H54 (cell line): ENCODE results near the gene RNF138.
"Not testable (repeated sequence)": the region's sequence is repeated elsewhere in the genome, so short reads cannot be mapped to it uniquely, and the experiment has no call there.

Source experiments
- DNase-seq: peaks from one replicate; pipeline ENCODE4 v3.0.0; 2011; ENCODE audit warnings: low spot score, mixed read lengths; ENCODE audit not compliant: insufficient read length
- FAIRE-seq: peaks from 3 replicates; lab custom pipeline; 2011; peaks lifted over from hg19 to GRCh38; lab: Jason Lieb, UNC
- POLR2A ChIP-seq: IDR thresholded peaks from 2 replicates; pipeline ENCODE4 v1.6.1; 2011; ENCODE audit warnings: low read depth, mild to moderate bottlenecking, low read length

The RNF138 gene

GRCh38 chr18:32086881-32087280 is 4.8 kb upstream of the RNF138 start:
- FAIRE-seq, result no peak
- DNase-seq, result no peak
- TF ChIP-seq POLR2A, result no peak

DNA sequence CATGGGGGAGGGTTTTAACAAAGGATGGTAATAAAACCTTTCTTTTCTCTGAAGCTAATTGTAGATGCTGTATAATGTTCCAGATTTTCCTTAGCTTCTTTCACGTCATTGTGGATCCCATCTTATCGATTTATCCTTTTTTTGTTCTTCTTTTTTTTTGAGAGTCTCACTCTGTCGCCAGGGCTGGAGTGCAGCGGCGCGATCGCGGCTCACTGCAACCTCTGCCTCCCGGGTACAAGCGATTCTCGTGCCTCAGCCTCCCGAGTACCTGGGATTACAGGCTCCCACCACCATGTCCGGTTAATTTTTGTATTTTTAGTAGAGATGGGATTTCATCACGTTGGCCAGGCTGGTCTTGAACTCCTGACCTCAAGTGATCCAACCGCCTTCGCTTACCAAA is 843 bp upstream of the RNF138 start:
- DNase-seq, FAIRE-seq: not testable (repeated sequence)

DNA sequence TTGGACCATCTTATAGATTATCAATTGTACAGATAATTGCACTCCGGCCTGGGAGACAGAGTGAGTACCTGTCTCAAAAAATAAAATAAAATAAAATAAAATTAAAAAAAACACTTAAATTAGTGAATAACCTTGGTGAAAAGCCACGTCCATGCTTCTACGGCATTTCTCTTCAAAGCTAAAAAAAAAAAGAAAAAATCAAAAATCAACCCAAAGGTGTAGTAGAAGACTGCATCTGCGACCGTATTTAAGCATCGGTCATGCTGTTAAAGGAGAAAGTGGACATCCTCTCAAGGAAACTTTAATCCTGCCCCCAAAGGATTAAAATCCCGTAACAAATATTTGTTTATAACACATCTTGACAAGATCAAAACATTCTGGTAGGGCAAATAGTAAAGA is 350 bp upstream of the RNF138 start:
- no peak for DNase-seq
- no peak for FAIRE-seq
- no peak for TF ChIP-seq POLR2A

DNA sequence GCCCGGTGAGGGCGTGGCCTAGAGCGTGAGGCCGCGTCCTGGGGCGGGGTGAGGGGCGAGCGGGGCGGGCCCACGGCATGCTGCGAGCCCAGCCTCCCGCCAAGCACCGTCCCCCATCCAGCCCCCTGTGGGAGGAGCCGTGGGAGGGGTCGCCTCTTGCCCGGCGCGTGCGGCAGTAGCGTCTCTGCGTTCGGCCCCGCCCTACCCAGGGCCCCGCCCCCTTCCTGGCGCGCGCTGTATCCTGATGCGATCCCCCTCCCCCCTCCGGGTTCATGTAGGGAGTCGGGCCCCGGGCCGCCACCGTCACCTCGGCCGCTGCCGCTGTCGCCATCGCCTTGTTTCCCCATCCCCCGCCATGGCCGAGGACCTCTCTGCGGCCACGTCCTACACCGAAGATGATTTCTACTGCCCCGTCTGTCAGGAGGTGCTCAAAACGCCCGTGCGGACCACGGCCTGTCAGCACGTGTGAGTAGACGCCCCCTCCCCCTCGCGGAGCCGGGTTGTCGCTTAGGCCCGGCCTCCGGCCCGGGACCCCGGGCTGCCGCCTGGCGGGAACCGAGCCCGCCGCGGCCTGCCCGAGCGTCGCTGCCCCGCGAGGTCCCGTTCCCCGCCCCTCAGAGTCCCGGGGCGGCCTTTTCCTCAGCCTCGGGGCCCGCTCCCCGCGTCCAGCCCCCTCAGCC is 888 bp downstream of the RNF138 start:
- DNase-seq (peak; percentile 77), FAIRE-seq (peak; percentile 58)
- TF ChIP-seq POLR2A, result peak; percentile 78

- no peak for TF ChIP-seq POLR2A
- FAIRE-seq (no peak), DNase-seq (peak; percentile 7)
These were observed 1.4 kb downstream of the RNF138 start for GRCh38 chr18:32093102-32093511.

DNA sequence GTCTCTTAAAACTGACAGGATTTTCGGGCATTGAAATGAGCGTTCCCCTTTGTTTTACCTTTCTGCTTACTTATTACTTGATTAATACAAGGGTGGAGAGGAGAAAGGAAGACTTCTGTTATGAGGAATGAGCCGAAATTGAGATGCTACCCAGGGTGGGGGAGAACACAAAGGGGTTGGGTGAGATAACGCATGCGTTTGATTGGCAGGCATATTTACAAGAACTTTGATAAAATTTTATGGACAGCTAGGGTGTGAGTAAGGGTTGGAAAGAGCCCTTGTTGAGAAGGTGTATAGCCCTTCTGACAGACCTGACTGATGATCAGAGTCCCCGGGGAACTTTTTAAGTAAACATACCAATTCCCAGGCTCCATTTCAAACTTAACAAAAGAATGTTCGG is 1.8 kb downstream of the RNF138 start:
- no peak for DNase-seq
- no peak for TF ChIP-seq POLR2A
- FAIRE-seq, result no peak

DNA sequence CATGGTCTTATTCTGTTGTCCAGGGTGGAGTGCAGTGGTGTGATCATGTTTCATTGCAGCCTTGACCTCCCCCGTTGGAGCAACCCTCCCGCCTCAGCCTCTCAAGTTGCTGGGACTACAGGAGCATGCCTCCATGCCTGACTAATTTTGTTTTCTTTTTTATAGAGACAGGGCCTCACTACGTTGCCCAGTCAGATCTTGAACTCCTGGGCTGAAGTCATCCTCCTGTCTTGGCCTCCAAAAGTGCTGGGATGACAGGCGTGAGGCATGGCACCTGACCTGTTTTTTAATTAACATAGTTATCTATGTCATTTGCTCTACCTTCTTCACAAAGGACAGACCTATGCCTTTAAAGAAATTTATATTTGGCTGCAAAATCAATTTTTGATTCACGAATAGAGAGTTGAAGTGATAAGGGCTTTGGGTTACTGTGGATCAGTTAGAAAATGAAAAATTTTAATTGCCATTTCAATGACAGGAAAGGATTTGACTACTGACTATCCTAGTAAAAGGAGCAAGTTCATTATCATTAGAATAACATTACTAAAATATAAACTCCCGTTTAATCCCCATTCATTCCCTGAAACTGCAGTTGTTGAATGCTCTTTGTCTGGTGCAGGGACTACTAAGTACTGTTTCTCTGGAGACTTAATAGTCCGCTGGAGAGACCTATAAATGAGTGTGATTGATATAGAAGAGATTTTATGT is 3.7 kb downstream of the RNF138 start:
- FAIRE-seq, result no peak
- no peak for TF ChIP-seq POLR2A

DNA sequence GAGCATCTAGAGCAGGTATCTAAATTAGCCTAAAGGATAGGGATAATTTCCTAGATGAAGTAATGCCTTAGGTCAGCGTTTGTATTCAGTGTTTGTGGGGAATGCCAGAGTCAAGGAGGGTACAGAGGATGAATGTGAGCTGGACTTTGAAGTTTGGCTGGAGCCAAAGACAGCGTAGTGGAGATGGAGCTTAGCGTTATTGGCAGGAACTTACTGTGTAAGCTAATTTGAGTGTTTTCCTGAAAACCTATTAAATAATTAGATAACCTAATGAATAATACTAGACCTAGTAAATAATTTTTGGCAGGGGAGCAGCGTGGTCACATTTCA is 4.2 kb downstream of the RNF138 start:
- FAIRE-seq (no peak), DNase-seq (no peak)
- TF ChIP-seq POLR2A, result no peak

More for the DNA sequence above, 3.7 kb downstream of the RNF138 start:
- no peak for DNase-seq

DNA sequence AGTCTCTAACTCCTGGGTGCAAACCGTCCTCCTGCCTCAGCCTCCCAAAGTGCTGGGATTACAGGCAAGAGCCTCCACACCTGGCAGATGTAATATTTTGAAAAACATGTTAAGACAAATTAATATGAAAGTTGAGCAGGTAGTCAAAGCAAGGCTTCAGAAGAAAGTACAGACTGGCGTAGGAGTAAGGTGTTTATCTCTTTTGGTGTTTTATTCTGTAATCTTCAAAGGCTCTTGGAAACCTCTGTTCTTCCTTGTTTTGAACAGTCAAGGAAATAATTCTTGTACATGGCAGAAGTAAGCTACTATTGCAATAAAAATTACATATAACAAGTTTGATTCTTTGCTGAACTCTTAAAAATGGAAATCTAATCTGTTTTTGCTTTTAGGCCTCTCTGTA is 5.3 kb downstream of the RNF138 start:
- no peak for FAIRE-seq

GRCh38 chr18:32104516-32104915 is 12.8 kb downstream of the RNF138 start:
- TF ChIP-seq POLR2A, result no peak
- DNase-seq, result no peak
- FAIRE-seq, result no peak

More for the DNA sequence above, 5.3 kb downstream of the RNF138 start:
- no peak for DNase-seq
- TF ChIP-seq POLR2A, result no peak

DNA sequence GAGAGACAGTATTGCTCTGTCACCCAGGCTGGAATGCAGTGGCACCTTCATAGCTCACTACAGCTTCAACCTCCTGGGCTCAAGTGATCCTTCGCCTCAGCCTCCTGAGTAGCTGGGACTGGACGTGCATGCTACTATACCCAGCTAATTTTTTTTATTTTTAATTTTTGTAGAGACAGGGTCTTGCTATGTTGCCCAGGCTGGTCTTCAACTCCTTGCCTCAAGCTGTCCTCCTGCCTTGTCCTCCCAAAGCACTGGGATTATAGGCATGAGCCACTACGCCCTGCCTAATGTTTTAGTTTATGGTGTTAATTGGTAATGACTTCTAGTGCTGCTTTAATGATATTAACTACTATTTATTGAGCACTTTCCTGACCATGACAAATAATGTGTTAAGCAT is 18.3 kb downstream of the RNF138 start:
- no peak for DNase-seq
- no peak for TF ChIP-seq POLR2A
- no peak for FAIRE-seq

GRCh38 chr18:32111706-32112105 is 20.0 kb downstream of the RNF138 start:
- DNase-seq (no peak), FAIRE-seq (no peak)
- no peak for TF ChIP-seq POLR2A

DNA sequence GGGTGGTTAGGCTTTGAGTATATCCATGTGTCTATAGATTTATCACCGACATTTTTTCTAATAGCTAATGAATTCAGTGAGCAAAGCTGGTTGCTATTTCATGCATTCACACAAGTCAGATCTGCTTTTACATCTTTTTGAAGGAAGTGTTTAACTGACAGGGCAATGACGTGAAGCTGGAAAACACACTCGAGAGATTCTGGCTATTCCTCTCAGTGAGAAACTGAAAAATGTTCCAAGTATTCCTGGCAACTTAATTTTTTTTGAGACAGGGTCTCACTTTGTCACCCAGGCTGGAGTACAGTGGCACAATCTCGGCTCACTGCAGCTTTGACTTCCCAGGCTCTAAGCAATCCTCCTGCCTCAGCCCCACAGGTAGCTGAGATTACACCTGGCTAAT is 21.2 kb downstream of the RNF138 start:
- DNase-seq, result no peak
- TF ChIP-seq POLR2A, result no peak
- no peak for FAIRE-seq

- TF ChIP-seq POLR2A, result no peak
- FAIRE-seq, result no peak
- DNase-seq, result no peak
These were observed 22.7 kb downstream of the RNF138 start for GRCh38 chr18:32114293-32114942.
